Right ventricle myocardium superior (tissue), 1 donor: ENCODE measurements around the gene NPB. TPM values are rescaled to one million over a fixed set of nuclear protein-coding genes. Genes with fewer than 3 reads are reported as not detected.

Experiments
- ATAC-seq: fragments of 200-7000 bp; cut with Tn5 transposase; one replicate; pipeline ENCODE4 v1.9.1; 2020; ENCODE audit warnings: mild to moderate bottlenecking; ENCODE audit not compliant: poor library complexity
- DNase-seq: peaks from one replicate; pipeline ENCODE4 v3.0.0-alpha.2; 2020
- intact Hi-C: fragments of 100-400 bp; cut with DNase I; formaldehyde crosslinking; loops from one replicate; pipeline ENCODE4 v1.11.2; 2022
- total RNA-seq: library from RNA; stranded (reverse); fragmentation: NEBNext Ultra II Directional; extraction: Animal tissue kit (Norgen Biotek cat#: 25700); gene quantifications from one replicate; pipeline ENCODE4 v1.2.1, GENCODE V29; 2021
- donor health status: DM: no; HTN: yes; CAD: no; lungs with severe emphysema.

Gene NPB
- total RNA-seq, 1 donor from 2014 or later, result 0.24 TPM

GRCh38 chr17:81868674-81869220 lies 33.3 kb upstream of the NPB start:
- intact Hi-C loops, result no loop called here
- DNase-seq (no peak), ATAC-seq (no peak)

- DNase-seq (peak; percentile 69), ATAC-seq (peak; percentile 18)
- intact Hi-C loops, result no loop called here
Observed at GRCh38 chr17:81869221-81870130, 32.6 kb upstream of the NPB start.

GRCh38 chr17:81870131-81870980 lies 31.7 kb upstream of the NPB start:
- intact Hi-C loops, result no loop called here
- ATAC-seq (peak; percentile 4), DNase-seq (peak; percentile 64)

- intact Hi-C loops, result no loop called here
- DNase-seq (no peak), ATAC-seq (no peak)
Observed at GRCh38 chr17:81870981-81871386, 31.1 kb upstream of the NPB start, which contains the start of gene ARHGDIA. Gene ARHGDIA, minus strand, starts transcription at chr17:81871337. Its CDS starts 1,407 bp downstream, at chr17:81869930.

GRCh38 chr17:81871387-81872230 lies 30.4 kb upstream of the NPB start:
- ATAC-seq, result peak; percentile 82

GRCh38 chr17:81877569-81877968 lies 24.5 kb upstream of the NPB start:
- no peak for DNase-seq
- no peak for ATAC-seq
- intact Hi-C loops, result no loop called here

More at GRCh38 chr17:81871387-81872230, 30.4 kb upstream of the NPB start:
- peak; percentile 98 for DNase-seq
- intact Hi-C loops, result no loop called here

- intact Hi-C loops, result no loop called here
Observed at GRCh38 chr17:81878294-81878693, 23.7 kb upstream of the NPB start.

GRCh38 chr17:81879121-81879520 lies 22.9 kb upstream of the NPB start:
- ATAC-seq (no peak), DNase-seq (no peak)
- intact Hi-C loops, result no loop called here

More at GRCh38 chr17:81878294-81878693, 23.7 kb upstream of the NPB start:
- ATAC-seq (no peak), DNase-seq (no peak)

DNA sequence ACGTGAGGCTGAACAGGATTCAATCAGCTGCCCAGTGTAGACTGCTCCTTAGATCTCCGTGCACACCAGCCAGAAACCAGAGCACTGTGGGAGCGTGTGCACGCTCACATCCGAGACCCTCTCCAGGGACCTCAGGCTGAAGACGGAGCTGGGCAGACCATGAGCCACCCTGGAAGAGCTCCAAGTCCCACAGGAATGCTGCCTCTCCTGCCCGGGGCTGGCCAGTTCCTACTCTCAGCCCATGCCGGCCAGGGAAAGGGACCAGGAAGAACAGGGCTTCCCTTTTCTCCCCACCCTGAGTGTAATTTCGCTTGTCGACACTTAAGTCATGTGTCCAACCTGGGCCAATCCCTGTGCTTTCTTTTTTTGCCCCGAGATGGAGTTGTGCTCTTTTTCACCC lies 17.5 kb upstream of the NPB start:
- intact Hi-C loops, result no loop called here
- DNase-seq (no peak), ATAC-seq (peak; percentile 47)

- intact Hi-C loops, result no loop called here
- DNase-seq, result no peak
- no peak for ATAC-seq
Observed at GRCh38 chr17:81884968-81885367, 17.1 kb upstream of the NPB start.

- DNase-seq, result no peak
- ATAC-seq, result no peak
- intact Hi-C loops, result no loop called here
Observed at GRCh38 chr17:81885454-81885853, 16.6 kb upstream of the NPB start.

DNA sequence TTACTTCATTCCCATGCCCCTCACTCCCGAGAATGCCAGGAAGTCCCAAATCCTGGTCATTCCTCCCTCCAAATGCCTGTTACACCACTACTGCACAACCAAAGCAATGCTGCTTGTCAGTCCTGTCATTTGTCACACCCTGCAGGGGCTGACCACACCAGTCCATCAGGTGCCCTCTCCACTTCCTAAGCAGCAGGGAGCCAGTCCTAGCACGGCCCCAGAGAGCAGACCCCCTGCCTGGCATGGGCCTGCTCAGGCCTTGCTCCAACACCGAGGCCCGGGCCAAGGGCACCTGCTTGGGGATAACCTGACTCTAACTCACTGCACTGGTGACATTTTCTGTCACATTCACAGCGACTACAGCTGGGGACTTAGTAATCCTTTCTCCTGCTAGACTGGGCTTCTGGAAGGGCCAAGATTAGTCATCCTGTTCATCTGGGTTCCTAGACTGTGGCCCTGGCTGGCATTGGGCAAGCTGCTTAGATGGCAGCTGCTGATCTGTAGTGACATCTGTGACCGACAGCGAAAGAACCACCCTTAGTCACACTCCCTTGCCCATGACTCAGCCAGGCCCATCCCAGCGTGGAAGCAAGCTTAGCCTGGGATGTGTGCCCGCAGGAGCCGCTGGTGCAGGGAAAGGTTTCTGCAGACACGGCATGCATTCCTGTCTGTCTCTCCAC lies 16.0 kb upstream of the NPB start:
- ATAC-seq (no peak), DNase-seq (no peak)
- intact Hi-C loops, result no loop called here

DNA sequence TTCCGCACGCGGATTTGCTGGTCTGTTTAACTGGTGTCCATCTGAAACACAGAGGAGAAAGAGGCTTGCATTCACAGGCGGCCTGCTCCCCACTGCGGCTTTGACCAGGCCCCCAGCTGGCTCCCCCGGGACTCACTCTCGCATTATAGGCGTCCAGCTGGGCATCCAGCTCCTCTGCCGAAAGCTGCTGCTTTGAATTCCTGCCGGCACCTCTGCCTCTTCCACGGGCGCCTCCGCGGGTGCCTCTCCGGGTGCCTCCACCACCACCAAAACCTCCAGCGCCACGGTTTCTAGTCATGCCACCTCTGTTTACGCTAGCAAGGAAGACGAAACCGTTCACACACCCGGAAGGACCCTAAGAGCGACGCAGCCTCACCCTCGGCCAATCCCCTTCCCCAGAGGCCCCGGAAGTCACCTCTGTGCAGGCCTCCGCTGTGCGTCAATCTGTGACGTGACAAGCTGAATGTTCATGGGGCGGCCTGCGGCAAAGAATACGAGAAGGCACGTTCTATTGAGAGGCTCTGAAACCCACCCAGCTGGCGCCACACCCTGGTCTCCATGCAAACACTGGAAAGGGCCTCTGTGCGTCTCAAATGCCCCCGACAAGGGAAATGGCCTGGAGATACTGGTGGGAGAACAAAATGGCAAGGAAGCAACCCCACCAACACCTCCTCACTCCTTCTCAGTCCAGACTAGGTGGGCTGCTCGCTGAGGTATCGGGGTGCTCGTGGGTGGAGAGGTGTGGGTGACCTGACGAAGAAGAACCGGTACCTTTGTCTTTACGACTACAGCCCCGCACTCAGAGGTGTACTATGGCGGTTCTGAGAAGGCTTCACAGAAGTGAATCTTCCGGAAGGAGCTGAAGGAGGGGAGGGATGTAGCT lies 13.7 kb upstream of the NPB start:
- ATAC-seq, result no peak
- intact Hi-C loops, result no loop called here
- DNase-seq, result no peak

DNA sequence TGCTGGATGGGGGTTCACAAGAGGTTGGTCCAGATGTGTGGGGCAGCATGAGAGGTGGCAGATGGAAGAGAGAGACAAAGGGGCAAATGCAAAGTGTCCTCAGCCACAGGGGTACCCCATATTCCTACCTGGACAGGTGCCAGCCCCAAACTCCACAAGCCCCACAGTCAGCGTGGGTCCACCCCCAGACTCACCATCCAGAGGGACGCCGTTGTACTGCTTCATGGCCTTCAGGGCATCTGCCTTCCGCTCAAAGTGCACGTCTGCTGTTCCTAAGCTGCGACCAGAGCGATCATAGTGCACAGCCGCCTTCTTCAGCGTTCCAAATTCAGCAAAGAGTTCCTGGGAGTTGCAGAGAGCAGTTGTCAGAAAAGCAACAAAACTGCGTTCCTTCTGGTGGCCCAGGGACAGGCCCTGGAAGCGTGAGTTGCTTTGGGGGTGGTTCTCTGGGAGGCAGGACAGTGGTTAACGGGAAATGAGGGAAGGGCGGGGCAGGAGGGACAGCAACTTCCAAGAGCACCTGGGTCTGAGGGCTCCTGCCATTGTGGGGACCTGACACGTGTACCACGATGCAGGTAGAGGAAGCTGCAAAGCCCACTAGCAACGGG lies 12.9 kb upstream of the NPB start:
- ATAC-seq, result no peak
- intact Hi-C loops, result no loop called here
- DNase-seq, result no peak

GRCh38 chr17:81889602-81890001 lies 12.4 kb upstream of the NPB start:
- DNase-seq (no peak), ATAC-seq (no peak)
- intact Hi-C loops, result no loop called here

- no peak for ATAC-seq
- no peak for DNase-seq
- intact Hi-C loops, result no loop called here
Observed at GRCh38 chr17:81890447-81891302, 11.4 kb upstream of the NPB start.
